NCI-H2227 (cell line): ENCODE data around the gene ENDOU.
"Not testable (repeated sequence)": the region's sequence is repeated elsewhere in the genome, so short reads cannot be mapped to it uniquely, and the experiment has no call there.

Experiments used
- DNase-seq: peaks from one replicate; lab custom pipeline; 2025; ENCODE audit not compliant: unreplicated experiment; lab: John Stamatoyannopoulos, UW

ENDOU gene

DNA sequence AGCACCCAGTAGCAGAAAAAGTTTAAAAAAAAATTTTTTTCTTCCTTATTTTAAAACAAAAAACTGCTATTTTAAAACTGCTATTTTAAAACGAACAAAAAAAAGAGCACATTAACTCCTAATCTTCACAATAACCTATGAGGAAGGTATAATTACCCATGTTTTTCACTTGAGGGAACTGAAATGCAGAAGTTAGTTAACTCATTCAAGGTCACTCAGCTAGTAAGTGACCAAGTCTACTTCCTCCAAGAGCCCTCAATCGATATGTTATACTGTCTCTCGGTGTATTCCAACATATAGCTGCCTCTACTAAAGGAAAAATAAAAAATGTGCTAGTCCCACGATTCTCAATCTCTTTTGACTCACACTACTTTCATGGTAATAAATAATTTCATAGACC is 27.2 kb downstream of the ENDOU start:
- DNase-seq: no peak

- no peak for DNase-seq
Observed at GRCh38 chr12:47689215-47689614, 36.1 kb downstream of the ENDOU start.

DNA sequence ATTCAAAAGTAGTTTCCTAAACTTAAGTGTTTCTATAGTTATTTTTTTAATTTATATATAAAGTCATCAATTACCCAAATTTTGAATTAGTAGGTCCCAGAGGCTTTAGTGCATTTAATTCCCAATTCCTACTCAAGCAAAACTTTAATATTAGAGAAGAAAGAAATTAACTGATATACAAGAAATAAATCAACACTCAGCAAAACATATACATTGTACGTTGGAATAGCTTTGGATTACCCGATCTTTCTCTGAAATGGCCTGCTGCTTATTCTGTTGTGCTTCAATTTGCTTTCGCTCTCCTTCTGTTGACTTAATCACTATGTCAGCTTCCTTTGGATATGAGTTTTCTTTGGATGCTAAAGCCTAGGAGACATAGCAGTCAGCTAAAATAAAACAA is 37.7 kb downstream of the ENDOU start:
- DNase-seq: no peak

DNA sequence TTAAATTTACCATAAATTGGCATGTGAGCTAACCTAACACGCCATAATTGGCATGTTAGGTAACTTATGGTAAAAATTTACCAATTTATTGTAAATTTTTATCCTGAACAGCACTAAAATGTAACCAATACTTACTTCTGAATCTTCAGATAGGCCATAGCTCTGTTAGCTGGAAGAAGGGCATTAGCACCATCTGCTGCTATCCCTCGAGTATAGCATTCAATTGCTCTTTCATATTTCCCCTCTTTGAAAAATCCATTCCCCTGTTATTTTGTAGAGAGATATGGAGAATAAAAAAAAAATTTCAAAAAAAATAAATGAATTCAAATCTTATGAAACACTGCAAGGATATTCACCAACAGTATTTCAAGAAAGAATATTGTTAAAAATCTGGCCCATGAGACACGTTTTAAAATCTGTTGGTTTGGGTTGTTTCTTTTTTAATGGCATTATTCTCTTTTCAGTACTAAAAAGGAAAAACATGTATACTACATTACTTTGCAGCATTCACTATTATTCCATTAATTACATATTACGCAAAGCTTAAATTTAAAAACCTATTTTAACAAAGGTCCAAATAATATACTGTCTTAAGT is 38.5 kb downstream of the ENDOU start:
- peak; percentile 43 for DNase-seq

DNA sequence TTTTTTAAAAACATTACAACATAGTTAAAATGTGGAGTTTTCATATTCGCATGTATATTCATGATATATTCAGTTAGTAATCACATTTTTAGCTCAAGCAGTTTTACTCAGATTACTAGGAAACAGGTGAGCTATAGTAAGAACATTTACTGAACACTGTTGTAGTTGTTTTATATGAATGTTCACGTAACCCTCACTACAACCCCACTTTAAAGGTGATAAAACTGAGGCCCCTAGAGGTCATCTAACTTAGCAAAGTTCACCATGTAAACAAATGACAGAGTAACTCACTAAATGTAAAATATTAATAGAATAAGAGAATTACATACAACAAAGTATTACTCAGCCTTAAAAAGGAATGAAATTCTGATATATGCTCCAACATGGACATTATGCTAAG is 45.5 kb downstream of the ENDOU start:
- no peak for DNase-seq

GRCh38 chr12:47672068-47672467 is 53.2 kb downstream of the ENDOU start:
- DNase-seq: no peak

GRCh38 chr12:47667935-47668334 is 57.4 kb downstream of the ENDOU start:
- not testable (repeated sequence) for DNase-seq
